HuH-7 (cell line): ENCODE results near the gene AKAP17A.
"Not testable (repeated sequence)": the region's sequence is repeated elsewhere in the genome, so short reads cannot be mapped to it uniquely, and the experiment has no call there.

Source experiments
- DNase-seq: peaks from one replicate; pipeline ENCODE4 v3.0.0; 2011; ENCODE audit warnings: low spot score

AKAP17A gene

DNA sequence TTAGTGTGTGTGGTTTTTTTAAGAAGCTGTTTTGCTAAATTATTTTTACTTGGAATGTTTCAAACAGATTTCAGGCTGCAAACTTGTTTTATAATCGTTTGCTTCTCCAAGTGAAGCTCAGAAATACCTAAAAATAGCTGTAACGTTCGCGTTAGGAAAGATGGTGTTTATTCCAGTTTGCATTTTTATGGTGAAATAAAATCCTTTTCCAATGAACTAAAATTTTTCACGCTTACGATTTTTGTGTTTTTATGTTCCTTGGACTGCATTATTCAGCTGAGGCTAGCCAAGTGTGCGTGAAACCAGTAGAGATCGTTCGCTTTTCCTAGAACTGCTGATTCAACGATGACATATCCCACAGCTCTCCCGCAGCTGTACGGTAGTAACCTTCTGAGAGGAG is 10.9 kb downstream of the AKAP17A start:
- DNase-seq, result no peak

GRCh38 chrX:1606496-1606895 is 15.1 kb downstream of the AKAP17A start:
- DNase-seq, result no peak

DNA sequence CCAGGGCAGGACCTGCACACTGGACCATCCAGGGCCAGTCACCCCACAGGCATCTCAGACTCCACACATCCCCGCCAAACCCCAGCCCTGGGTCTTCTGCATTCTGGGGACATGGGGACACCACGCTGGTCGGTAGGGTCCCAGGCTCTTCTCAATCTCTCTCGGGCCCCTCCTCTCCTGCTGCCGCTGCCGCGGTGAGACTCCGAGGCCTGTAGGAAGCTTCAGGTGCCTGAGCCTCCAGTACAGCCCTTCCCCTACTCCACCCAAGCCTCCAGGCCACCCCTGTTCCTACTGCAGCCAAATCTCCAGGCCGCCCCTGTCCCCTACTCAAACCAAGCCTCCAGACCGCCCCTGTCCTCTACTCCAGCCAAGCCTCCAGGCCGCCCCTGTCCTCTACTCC is 17.9 kb downstream of the AKAP17A start:
- DNase-seq, result no peak

DNA sequence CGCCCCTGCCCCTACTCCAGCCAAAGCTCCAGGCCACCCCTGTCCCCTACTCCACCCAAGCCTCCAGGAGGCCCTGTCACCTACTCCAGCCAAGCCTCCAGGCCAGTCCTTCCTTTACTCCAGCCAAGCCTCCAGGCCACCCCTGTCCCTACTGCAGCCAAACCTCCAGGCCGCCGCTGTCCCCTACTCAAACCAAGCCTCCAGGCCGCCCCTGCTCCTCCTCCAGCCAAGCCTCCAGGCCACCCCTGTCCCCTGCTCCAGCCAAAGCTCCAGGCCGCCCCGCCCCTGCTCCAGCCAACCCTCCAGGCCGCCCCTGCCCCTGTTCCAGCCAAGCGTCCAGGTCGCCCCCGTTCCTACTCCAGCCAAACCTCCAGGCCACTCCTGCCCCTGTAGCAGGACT is 18.4 kb downstream of the AKAP17A start:
- DNase-seq, result no peak

DNA sequence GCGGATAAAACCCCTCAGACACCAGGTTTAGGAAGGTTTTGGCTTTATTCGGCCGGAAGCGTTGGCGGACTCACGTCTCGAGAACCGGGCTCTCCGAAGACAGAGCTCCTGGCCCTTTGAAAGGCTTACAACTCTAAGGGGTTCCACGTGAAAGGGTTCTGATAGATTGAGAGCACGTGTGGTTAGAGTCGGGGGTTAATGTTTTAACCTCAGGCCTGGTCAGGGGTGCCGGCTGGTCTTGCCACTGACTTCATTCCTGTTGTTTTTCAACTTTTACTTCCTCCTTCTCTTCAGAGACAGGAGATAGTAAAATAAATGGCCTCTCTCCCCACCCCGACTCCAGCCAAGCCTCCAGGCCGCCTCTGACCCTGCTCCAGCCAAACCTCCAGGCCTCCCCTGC is 18.8 kb downstream of the AKAP17A start:
- no peak for DNase-seq

- DNase-seq, result no peak
Observed at GRCh38 chrX:1610736-1611135, 19.3 kb downstream of the AKAP17A start.

- DNase-seq, result no peak
Observed at GRCh38 chrX:1612641-1613286, 21.4 kb downstream of the AKAP17A start.

DNA sequence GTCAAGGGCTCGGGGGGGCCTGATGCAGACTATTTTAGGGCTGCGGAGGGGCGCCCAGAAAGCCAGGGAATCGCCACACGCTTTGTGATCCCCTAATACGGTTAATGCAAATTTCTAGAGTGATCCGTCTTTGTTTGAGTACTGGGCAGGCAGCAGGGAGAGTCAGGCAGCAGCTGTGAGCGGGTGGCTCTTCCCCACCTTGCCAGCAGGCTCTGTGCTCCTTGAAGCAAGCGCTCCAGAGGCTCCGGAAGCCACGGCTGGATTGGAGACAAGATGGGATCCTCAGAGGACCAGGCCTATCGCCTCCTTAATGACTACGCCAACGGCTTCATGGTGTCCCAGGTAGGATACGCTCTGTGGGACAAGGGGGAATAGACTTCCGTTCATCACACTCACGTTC is 23.5 kb downstream of the AKAP17A start, which contains the start of gene ASMT:
ASMT (plus strand) TSS at position 133 of the 400 bp plus-strand sequence; CDS start at position 274, 141 bp downstream.
- no peak for DNase-seq

- DNase-seq, result no peak
Observed at GRCh38 chrX:1618689-1619088, 27.3 kb downstream of the AKAP17A start.

DNA sequence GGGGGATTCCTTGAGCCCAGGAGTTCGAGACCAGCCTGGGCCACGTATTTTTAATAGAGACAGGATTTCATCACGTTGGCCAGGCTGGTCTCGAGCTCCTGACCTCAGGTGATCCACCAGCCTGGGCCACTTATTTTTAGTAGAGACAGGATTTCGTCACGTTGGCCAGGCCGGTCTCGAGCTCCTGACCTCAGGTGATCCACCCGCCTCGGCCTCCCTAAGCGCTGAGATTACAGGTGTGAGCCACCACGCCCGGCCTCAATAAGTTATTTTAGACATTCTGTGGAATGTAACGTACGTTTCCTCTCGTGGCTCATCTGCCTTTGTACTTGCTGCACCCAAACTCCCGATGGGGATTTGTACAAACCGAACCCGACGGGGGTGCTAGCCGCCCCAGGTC is 32.3 kb downstream of the AKAP17A start:
- DNase-seq, result no peak

DNA sequence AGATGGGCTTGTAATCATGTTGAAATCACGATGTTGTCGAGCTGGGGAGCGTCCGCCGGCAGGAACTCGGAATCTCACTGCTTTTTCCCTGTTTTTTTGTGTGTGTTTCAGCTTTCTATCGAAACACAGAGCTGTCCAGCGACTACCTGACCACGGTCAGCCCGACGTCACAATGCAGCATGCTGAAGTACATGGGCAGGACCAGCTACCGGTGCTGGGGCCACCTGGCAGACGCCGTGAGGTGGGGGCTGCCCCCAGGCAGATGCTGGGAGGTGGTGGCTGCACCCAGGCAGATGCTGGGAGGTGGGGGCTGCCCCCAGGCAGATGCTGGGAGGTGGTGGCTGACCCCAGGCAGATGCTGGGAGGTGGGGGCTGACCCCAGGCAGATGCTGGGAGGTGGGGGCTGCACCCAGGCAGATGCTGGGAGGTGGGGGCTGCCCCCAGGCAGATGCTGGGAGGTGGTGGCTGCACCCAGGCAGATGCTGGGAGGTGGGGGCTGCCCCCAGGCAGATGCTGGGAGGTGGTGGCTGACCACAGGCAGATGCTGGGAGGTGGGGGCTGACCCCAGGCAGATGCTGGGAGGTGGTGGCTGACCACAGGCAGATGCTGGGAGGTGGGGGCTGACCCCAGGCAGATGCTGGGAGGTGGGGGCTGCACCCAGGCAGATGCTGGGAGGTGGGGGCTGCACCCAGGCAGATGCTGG is 32.9 kb downstream of the AKAP17A start:
- not testable (repeated sequence) for DNase-seq

DNA sequence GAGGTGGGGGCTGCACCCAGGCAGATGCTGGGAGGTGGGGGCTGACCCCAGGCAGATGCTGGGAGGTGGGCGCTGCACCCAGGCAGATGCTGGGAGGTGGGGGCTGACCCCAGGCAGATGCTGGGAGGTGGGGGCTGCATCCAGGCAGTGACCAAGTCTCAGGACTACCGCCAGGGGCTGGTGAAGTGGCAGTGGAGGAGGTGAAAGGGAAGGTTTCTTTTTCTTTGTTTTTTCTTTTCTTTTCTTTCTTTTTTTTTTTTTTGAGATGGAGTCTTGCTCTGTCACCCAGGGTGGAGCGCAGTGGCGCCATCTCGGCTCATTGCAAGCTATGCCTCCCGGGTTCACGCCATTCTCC is 33.4 kb downstream of the AKAP17A start:
- DNase-seq, result not testable (repeated sequence)

GRCh38 chrX:1629244-1629643 is 37.8 kb downstream of the AKAP17A start:
- DNase-seq, result no peak

DNA sequence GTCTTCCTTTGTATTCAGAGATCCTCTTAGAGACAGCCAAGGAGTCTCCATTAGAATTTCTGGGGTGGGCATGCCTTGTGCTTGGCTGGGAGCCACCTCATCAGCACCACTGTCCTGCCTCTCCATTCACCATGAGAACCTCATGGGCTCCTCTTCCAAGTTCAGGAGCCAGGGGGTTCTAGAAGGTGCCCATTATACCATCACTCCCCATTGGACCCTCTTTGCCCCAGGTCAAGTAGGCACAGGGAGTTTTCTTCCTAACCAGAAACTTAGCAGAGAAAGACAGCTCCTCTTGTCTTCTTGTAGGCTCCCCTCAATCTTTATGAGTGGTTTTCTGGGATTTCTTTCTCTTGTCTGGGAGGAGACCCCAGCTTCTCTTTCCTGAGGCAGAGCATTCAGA is 54.6 kb downstream of the AKAP17A start:
- no peak for DNase-seq

GRCh38 chrX:1649621-1650020 is 58.2 kb downstream of the AKAP17A start:
- DNase-seq, result no peak
